Measurements from ENCODE around the gene WDFY4.

Gene WDFY4

DNA sequence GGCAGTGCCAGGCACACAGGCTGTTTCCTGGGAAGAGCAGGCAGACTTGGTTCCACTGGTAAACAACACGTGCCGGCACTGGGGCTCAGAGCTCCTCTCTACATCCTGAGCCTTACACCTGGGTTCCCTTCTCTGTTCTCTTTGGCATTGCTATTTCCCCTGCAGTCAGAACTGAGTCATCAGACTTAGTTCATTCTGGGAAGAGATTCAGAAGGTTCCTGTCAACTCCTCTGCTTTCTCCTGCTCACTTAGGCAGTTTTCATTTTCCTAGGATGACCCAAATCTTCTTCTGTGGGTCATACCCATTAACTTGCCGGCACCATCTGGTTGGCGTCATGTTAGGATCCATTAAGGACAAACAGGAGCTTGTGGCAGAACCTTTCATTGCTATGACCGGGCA, 288.4 kb downstream of the WDFY4 start:
- H3K79me2 ChIP-seq (ENCODE audit: insufficient read depth, low read length): no peaks in the 10 kb centered on the region
- no peaks in the 10 kb centered on the region for H3F3A ChIP-seq (ENCODE audit: insufficient read depth)
- H3K9me2 ChIP-seq (replicated peaks; ENCODE audit: insufficient read depth, low read length): no peaks in the 10 kb centered on the region
- H4K20me1 ChIP-seq (ENCODE audit: low read depth, low read length): no peaks in the 10 kb centered on the region
- H3K36me3 ChIP-seq (ENCODE audit: low read length): 0 out of 2 replicates have a peak, but pooled peaks cover 6% of the 10 kb centered on the region
- TF ChIP-seq EZH2phosphoT487 (conservative IDR thresholded peaks at IDR 0.05; ENCODE audit: low read length): no peak
- TF ChIP-seq, protein P1, sequence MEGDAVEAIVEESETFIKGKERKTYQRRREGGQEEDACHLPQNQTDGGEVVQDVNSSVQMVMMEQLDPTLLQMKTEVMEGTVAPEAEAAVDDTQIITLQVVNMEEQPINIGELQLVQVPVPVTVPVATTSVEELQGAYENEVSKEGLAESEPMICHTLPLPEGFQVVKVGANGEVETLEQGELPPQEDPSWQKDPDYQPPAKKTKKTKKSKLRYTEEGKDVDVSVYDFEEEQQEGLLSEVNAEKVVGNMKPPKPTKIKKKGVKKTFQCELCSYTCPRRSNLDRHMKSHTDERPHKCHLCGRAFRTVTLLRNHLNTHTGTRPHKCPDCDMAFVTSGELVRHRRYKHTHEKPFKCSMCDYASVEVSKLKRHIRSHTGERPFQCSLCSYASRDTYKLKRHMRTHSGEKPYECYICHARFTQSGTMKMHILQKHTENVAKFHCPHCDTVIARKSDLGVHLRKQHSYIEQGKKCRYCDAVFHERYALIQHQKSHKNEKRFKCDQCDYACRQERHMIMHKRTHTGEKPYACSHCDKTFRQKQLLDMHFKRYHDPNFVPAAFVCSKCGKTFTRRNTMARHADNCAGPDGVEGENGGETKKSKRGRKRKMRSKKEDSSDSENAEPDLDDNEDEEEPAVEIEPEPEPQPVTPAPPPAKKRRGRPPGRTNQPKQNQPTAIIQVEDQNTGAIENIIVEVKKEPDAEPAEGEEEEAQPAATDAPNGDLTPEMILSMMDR (IDR thresholded peaks at IDR 0.05; ENCODE audit: insufficient read depth, low read length, poor library complexity, severe bottlenecking): no peak
- H3K27me3 ChIP-seq (ENCODE audit: low read length): no peaks in the 10 kb centered on the region
- no peak overlapping the region for H3K9ac ChIP-seq (ENCODE audit: low read length)
- no peaks in the 10 kb centered on the region for H3K9me3 ChIP-seq (ENCODE audit: insufficient read depth, low read length)
- H3K27ac ChIP-seq (ENCODE audit: low read depth, low read length): no peak overlapping the region
- no peak overlapping the region for H2AFZ ChIP-seq (ENCODE audit: low read depth, low read length, severe bottlenecking)
- no peak overlapping the region for H3K4me3 ChIP-seq (ENCODE audit: insufficient read depth, low read length, poor library complexity, severe bottlenecking)
- H3K4me2 ChIP-seq (ENCODE audit: low read depth, low read length, poor library complexity, severe bottlenecking): no peak overlapping the region

DNA sequence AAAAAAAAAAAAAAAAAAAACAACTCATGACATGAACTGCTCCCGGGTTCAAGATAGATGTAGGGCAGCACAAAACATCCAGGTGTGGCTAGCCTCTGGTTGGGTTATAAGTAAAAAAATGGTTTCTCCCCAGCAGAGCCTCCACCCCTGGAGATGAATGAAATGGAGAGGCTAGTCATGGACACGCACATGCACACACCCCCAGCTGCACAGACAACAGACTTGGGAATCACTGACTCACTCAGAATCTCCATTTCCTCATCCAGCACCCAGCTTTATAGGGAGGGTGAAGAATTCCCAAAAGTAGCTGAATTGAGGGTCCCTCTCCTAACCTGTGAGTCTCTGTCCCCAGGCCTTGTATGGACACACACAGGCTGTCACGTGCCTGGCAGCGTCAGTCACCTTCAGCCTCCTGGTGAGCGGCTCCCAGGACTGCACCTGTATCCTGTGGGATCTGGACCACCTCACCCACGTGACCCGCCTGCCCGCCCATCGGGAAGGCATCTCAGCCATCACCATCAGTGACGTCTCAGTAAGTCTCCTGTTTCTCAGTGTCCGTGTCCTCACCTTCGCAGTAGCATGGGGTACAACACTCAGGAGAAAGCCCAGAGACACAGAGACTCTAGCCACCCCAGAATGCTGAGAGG, 290.0 kb downstream of the WDFY4 start:
- no peaks in the 10 kb centered on the region for H3K27me3 ChIP-seq (ENCODE audit: low read length)
- no peaks in the 10 kb centered on the region for H3K79me2 ChIP-seq (ENCODE audit: insufficient read depth, low read length)
- H3K4me2 ChIP-seq (ENCODE audit: low read depth, low read length, poor library complexity, severe bottlenecking): no peak overlapping the region
- H2AFZ ChIP-seq (ENCODE audit: low read depth, low read length, severe bottlenecking): no peak overlapping the region
- no peak overlapping the region for H3K4me3 ChIP-seq (ENCODE audit: insufficient read depth, low read length, poor library complexity, severe bottlenecking)
- H3K9me3 ChIP-seq (ENCODE audit: insufficient read depth, low read length): no peaks in the 10 kb centered on the region
- H4K20me1 ChIP-seq (ENCODE audit: low read depth, low read length): no peaks in the 10 kb centered on the region
- no peak overlapping the region for H3K27ac ChIP-seq (ENCODE audit: low read depth, low read length)
- TF ChIP-seq EZH2phosphoT487 (conservative IDR thresholded peaks at IDR 0.05; ENCODE audit: low read length): no peak
- TF ChIP-seq, protein P1 (IDR thresholded peaks at IDR 0.05; ENCODE audit: insufficient read depth, low read length, poor library complexity, severe bottlenecking): no peak
- H3F3A ChIP-seq (ENCODE audit: insufficient read depth): no peaks in the 10 kb centered on the region
- H3K9ac ChIP-seq (ENCODE audit: low read length): no peak overlapping the region
- 0 out of 2 replicates have a peak, but pooled peaks cover 6% of the 10 kb centered on the region for H3K36me3 ChIP-seq (ENCODE audit: low read length)
- no peaks in the 10 kb centered on the region for H3K9me2 ChIP-seq (replicated peaks; ENCODE audit: insufficient read depth, low read length)

DNA sequence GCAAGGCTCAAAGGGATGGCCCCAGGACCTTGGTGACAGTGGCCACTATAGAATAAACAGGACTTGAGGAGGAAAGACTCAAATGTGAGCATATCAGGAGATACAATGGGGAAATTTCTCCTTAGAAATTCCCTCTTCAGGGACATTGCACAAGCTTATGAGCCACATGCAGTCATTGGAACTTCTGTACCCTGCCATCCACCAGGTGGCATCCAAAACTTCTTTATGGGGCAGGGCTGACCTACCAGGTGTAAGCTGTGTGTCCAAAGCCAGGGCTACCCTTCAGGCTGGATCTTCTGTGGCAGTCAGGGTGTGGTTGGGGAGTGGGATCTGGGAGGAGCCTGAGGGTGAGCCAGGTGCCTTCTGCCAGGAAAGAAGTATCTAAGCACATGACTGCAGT, 291.5 kb downstream of the WDFY4 start:
- Histone ChIP-seq H3F3A (ENCODE audit: insufficient read depth) (no peaks in the 10 kb centered on the region), H3K27me3 (ENCODE audit: low read length) (no peaks in the 10 kb centered on the region), H3K36me3 (ENCODE audit: low read length) (0 out of 2 replicates have a peak, but pooled peaks cover 6% of the 10 kb centered on the region), H3K9me2 (replicated peaks; ENCODE audit: insufficient read depth, low read length) (no peaks in the 10 kb centered on the region), H3K4me3 (ENCODE audit: insufficient read depth, low read length, poor library complexity, severe bottlenecking) (no peak overlapping the region), H2AFZ (ENCODE audit: low read depth, low read length, severe bottlenecking) (no peak overlapping the region), H4K20me1 (ENCODE audit: low read depth, low read length) (no peaks in the 10 kb centered on the region), H3K4me2 (ENCODE audit: low read depth, low read length, poor library complexity, severe bottlenecking) (no peak overlapping the region), H3K9ac (ENCODE audit: low read length) (no peak overlapping the region), H3K79me2 (ENCODE audit: insufficient read depth, low read length) (no peaks in the 10 kb centered on the region), H3K27ac (ENCODE audit: low read depth, low read length) (no peak overlapping the region), H3K9me3 (ENCODE audit: insufficient read depth, low read length) (no peaks in the 10 kb centered on the region)
- TF ChIP-seq, protein P1 (IDR thresholded peaks at IDR 0.05; ENCODE audit: insufficient read depth, low read length, poor library complexity, severe bottlenecking): no peak
- no peak for TF ChIP-seq EZH2phosphoT487 (conservative IDR thresholded peaks at IDR 0.05; ENCODE audit: low read length)
